ENCODE results near the gene C1orf167.

Gene C1orf167

GRCh38 chr1:11781297-11781696, 19.3 kb downstream of the C1orf167 start:
- Histone ChIP-seq H3K27me3 (ENCODE audit: control insufficient read depth, insufficient read depth, low read length) (no peaks in the 10 kb centered on the region), H3K4me3 (ENCODE audit: low read length) (no peak overlapping the region), H3K9ac (ENCODE audit: low read length) (no peak overlapping the region)

DNA sequence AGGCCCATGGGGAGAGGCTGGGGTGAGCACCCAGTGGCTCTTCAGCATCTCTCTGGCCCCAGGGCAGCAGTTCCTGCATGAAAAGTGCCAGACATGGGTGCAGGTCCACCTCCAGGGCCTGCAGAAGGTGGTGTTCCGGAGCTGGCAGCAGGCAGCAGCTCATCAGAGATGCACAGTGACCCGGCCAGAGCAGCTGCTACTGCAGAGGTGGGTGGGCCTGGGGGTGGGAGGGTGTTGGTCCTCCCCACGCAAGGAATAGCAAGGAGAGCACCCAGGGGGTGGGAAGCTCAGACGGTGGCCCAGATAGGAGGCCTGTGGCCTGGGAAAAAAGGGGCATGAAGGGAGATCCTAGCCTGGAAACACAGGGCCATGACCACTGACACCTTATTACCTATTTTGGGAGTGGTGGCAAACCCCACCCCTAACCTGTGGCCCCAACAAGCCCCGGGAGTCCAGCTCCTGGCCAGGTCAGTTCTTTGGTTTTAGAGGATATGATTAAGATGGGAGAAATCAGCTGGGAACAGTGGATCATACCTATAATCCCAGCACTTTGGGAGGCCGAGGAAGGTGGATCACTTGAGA, 20.2 kb downstream of the C1orf167 start:
- peaks cover 11% of the 10 kb centered on the region for H3K4me1 ChIP-seq (ENCODE audit: control insufficient read depth, low read depth, low read length)
- no peak overlapping the region for H3K27ac ChIP-seq (ENCODE audit: low read length)
- H3K4me3 ChIP-seq (ENCODE audit: low read length), result no peak overlapping the region
- no peaks in the 10 kb centered on the region for H3K27me3 ChIP-seq (ENCODE audit: control insufficient read depth, insufficient read depth, low read length)
- H3K9ac ChIP-seq (ENCODE audit: low read length), result no peak overlapping the region
- H3K9me3 ChIP-seq (ENCODE audit: control insufficient read depth, low read depth, low read length), result no peaks in the 10 kb centered on the region
- H3K36me3 ChIP-seq (ENCODE audit: control insufficient read depth, low read depth, low read length), result no peaks in the 10 kb centered on the region

More at GRCh38 chr1:11781297-11781696, 19.3 kb downstream of the C1orf167 start:
- no peak overlapping the region for H3K27ac ChIP-seq (ENCODE audit: low read length)
- no peaks in the 10 kb centered on the region for H3K9me3 ChIP-seq (ENCODE audit: control insufficient read depth, low read depth, low read length)
- peaks cover 4% of the 10 kb centered on the region for H3K4me1 ChIP-seq (ENCODE audit: control insufficient read depth, low read depth, low read length)
- H3K36me3 ChIP-seq (ENCODE audit: control insufficient read depth, low read depth, low read length), result no peaks in the 10 kb centered on the region

GRCh38 chr1:11783556-11783955, 21.6 kb downstream of the C1orf167 start:
- Histone ChIP-seq H3K27me3 (ENCODE audit: control insufficient read depth, insufficient read depth, low read length) (no peaks in the 10 kb centered on the region), H3K4me3 (ENCODE audit: low read length) (no peak overlapping the region), H3K36me3 (ENCODE audit: control insufficient read depth, low read depth, low read length) (no peaks in the 10 kb centered on the region), H3K4me1 (ENCODE audit: control insufficient read depth, low read depth, low read length) (peaks cover 18% of the 10 kb centered on the region), H3K27ac (ENCODE audit: low read length) (no peak overlapping the region), H3K9ac (ENCODE audit: low read length) (no peak overlapping the region), H3K9me3 (ENCODE audit: control insufficient read depth, low read depth, low read length) (no peaks in the 10 kb centered on the region)

DNA sequence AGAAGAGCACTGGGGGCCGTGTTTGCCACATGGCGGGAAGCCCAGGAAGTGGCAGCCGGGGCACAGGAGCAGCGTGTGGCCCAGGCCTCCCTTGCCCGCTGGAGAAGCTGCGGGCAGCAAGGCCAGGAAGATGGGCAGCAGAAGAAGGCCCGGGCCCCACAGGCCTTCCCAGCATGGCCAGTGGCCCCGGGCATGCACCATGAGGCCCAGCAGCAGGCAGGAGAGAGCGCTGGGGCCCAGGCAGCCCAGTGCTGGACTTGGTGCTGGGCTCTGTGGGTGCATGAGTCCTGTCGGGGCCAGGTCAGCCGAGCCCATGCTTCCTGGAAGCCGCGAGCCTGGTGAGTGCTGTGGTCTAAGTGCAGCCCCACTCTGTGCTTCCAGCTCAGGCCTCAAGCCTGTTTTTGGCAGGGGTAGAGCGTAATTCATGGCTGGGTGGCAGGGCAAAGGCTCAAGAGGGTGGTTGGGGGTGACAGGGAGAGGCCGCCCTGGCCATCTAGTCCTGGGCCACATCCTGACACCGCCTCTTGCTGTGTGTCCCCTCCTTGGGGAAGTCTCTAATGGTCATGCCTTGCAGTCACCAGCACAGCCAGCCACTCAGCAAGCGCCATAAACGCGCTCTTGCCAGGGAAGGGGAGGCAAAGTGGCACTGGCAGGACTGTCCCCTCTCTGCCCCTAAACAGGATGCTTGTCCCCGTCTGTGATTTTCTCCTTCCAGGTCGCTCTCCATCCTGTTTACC, 22.4 kb downstream of the C1orf167 start:
- H3K27me3 ChIP-seq (ENCODE audit: control insufficient read depth, insufficient read depth, low read length), result no peaks in the 10 kb centered on the region
- no peaks in the 10 kb centered on the region for H3K9me3 ChIP-seq (ENCODE audit: control insufficient read depth, low read depth, low read length)
- no peak overlapping the region for H3K4me3 ChIP-seq (ENCODE audit: low read length)
- no peak overlapping the region for H3K27ac ChIP-seq (ENCODE audit: low read length)
- H3K4me1 ChIP-seq (ENCODE audit: control insufficient read depth, low read depth, low read length), result peaks cover 18% of the 10 kb centered on the region
- H3K36me3 ChIP-seq (ENCODE audit: control insufficient read depth, low read depth, low read length), result no peaks in the 10 kb centered on the region
- peak overlapping the region; percentile 12 for H3K9ac ChIP-seq (ENCODE audit: low read length)

GRCh38 chr1:11784993-11785769, 23.2 kb downstream of the C1orf167 start:
- no peaks in the 10 kb centered on the region for H3K9me3 ChIP-seq (ENCODE audit: control insufficient read depth, low read depth, low read length)
- peaks cover 18% of the 10 kb centered on the region for H3K4me1 ChIP-seq (ENCODE audit: control insufficient read depth, low read depth, low read length)
- H3K36me3 ChIP-seq (ENCODE audit: control insufficient read depth, low read depth, low read length), result peaks cover 2% of the 10 kb centered on the region
- no peaks in the 10 kb centered on the region for H3K27me3 ChIP-seq (ENCODE audit: control insufficient read depth, insufficient read depth, low read length)
- no peak overlapping the region for H3K4me3 ChIP-seq (ENCODE audit: low read length)
- H3K27ac ChIP-seq (ENCODE audit: low read length), result no peak overlapping the region
- H3K9ac ChIP-seq (ENCODE audit: low read length), result peak overlapping the region; percentile 12

DNA sequence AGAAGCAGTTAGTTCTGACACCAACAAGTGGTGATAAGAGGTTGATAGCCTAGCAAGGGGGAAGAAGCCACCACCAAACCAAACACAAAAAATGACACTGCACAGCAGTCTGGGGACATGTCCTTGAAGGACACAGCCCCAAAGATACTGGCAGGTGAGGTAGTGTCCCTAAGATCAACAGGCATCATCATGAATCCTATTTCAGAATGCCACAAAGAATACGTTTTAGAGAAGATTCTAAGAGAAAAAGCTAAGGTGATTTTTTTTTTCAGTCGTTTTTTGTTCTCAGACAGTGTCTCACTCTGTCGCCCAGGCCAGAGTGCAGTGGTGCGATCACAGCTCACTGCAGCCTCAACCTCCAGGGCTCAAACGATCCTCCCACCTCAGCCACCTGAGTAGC, 24.2 kb downstream of the C1orf167 start:
- Histone ChIP-seq H3K27ac (ENCODE audit: low read length) (no peak overlapping the region), H3K9me3 (ENCODE audit: control insufficient read depth, low read depth, low read length) (no peaks in the 10 kb centered on the region), H3K9ac (ENCODE audit: low read length) (no peak overlapping the region), H3K4me3 (ENCODE audit: low read length) (no peak overlapping the region), H3K4me1 (ENCODE audit: control insufficient read depth, low read depth, low read length) (peaks cover 18% of the 10 kb centered on the region), H3K27me3 (ENCODE audit: control insufficient read depth, insufficient read depth, low read length) (no peaks in the 10 kb centered on the region), H3K36me3 (ENCODE audit: control insufficient read depth, low read depth, low read length) (peaks cover 11% of the 10 kb centered on the region)

DNA sequence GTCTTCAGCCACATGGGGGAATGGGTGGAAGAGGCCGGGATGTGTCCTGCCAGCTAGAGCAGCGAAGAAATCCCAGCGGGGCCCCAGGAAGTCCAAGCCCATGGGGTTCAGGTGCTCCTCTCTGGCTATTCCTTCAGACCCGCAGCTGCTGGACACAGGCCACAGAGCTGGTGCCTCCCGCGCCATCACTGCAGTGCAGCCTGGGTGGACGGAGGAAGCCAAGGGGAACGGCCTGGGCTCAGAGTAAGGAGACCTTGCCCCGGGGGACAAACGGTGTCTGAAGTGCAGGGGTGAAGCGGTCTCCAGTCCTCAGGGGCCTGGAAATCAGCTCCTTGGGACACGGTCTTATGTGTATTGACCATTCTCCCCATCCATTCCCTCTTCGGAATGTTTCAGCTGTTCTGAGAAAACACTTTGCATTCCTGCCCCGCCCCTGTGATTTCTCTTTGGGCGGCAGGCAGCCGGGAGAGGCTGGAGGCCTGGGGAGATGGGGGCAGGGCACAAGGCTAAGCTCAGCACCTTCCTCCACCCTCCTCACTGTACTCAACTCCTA, 25.3 kb downstream of the C1orf167 start:
- peaks cover 18% of the 10 kb centered on the region for H3K4me1 ChIP-seq (ENCODE audit: control insufficient read depth, low read depth, low read length)
- H3K27ac ChIP-seq (ENCODE audit: low read length), result no peak overlapping the region
- no peak overlapping the region for H3K4me3 ChIP-seq (ENCODE audit: low read length)
- no peak overlapping the region for H3K9ac ChIP-seq (ENCODE audit: low read length)
- H3K27me3 ChIP-seq (ENCODE audit: control insufficient read depth, insufficient read depth, low read length), result no peaks in the 10 kb centered on the region
- no peaks in the 10 kb centered on the region for H3K9me3 ChIP-seq (ENCODE audit: control insufficient read depth, low read depth, low read length)
- peaks cover 11% of the 10 kb centered on the region for H3K36me3 ChIP-seq (ENCODE audit: control insufficient read depth, low read depth, low read length)

DNA sequence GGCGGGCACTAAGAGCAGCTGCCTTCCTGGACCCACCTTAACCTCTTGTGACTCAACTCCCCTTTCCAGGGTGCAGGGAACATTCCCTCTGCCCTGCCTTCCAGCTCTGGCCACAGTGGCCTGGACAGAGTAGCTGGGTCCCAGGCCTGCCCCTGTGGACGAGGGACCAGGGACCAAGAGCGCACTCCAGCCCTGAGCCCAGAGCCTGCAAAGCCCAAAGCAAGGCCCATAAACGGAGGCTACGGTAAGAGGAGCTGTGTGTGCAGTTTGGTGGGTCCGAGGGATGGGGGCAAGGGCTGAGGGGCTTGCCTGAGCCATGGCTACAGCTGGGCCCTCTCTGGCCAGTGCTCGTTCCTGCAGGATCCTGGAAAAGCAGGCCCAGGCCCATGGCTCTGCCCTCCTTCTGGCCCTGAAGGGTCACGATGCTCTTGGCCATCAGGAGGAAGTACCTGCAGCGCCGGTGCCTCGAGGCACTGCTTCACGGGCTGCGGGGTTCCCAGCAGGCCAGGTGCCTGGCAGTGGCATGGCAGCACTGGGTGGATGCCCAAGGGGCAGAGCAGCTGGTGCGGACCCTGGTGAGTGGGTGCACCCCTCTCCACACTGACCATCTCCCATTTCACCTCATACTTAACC, 25.9 kb downstream of the C1orf167 start:
- no peaks in the 10 kb centered on the region for H3K9me3 ChIP-seq (ENCODE audit: control insufficient read depth, low read depth, low read length)
- peaks cover 11% of the 10 kb centered on the region for H3K36me3 ChIP-seq (ENCODE audit: control insufficient read depth, low read depth, low read length)
- H3K27ac ChIP-seq (ENCODE audit: low read length), result no peak overlapping the region
- H3K27me3 ChIP-seq (ENCODE audit: control insufficient read depth, insufficient read depth, low read length), result no peaks in the 10 kb centered on the region
- peaks cover 18% of the 10 kb centered on the region for H3K4me1 ChIP-seq (ENCODE audit: control insufficient read depth, low read depth, low read length)
- H3K9ac ChIP-seq (ENCODE audit: low read length), result no peak overlapping the region
- H3K4me3 ChIP-seq (ENCODE audit: low read length), result no peak overlapping the region

GRCh38 chr1:11788549-11789053, 26.6 kb downstream of the C1orf167 start:
- H3K36me3 ChIP-seq (ENCODE audit: control insufficient read depth, low read depth, low read length), result peaks cover 11% of the 10 kb centered on the region
- no peak overlapping the region for H3K27ac ChIP-seq (ENCODE audit: low read length)
- no peaks in the 10 kb centered on the region for H3K9me3 ChIP-seq (ENCODE audit: control insufficient read depth, low read depth, low read length)
- peaks cover 18% of the 10 kb centered on the region for H3K4me1 ChIP-seq (ENCODE audit: control insufficient read depth, low read depth, low read length)
- no peaks in the 10 kb centered on the region for H3K27me3 ChIP-seq (ENCODE audit: control insufficient read depth, insufficient read depth, low read length)
- no peak overlapping the region for H3K4me3 ChIP-seq (ENCODE audit: low read length)
- H3K9ac ChIP-seq (ENCODE audit: low read length), result no peak overlapping the region

DNA sequence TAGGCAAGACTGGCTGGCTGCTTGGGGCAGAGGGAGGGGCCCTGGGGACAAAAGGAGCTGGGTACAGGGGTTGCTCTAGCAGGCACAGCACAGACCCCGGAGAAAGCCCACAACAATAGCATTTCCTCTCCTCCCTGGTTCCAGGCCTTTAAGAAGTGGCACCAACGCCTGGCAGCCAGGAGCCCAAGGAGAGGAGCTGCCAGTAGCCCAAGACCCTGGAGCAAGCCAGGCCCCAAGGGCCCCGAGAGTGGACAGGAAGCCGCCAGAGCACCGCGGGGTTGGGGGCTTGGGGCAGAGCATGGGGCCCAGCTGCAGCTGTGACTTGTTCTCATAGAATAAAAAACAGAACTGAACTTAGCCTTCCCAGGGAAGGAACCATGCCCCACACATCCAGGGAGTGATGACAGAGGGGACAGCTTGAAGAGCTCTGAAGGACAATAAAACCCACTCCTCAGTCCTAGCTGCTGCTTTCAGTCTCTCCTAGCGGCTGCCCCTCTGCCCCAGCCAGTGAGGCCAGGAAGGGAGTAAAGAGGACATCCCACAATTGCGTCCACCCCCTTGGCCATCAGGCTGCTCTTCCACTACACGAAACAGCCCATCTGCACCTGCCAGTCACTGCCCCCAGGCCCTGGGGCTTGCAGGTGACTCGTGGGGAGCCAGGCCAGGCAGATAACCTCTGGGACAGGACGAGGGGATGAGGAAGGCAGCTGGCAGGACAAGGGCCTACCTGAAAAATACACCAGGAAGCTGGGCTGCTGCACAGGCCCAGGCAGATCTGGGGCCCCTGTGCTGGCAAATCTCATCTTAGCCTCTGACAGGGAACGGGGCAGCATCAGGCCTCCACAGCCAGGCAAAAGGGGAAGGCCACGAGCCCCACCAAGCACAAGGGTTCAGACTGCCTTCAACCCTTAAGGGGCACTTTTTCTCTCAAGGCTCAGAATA, 27.4 kb downstream of the C1orf167 start:
- Histone ChIP-seq H3K9me3 (ENCODE audit: control insufficient read depth, low read depth, low read length) (no peaks in the 10 kb centered on the region), H3K27ac (ENCODE audit: low read length) (no peak overlapping the region), H3K27me3 (ENCODE audit: control insufficient read depth, insufficient read depth, low read length) (no peaks in the 10 kb centered on the region), H3K4me1 (ENCODE audit: control insufficient read depth, low read depth, low read length) (peaks cover 18% of the 10 kb centered on the region), H3K9ac (ENCODE audit: low read length) (no peak overlapping the region), H3K36me3 (ENCODE audit: control insufficient read depth, low read depth, low read length) (peaks cover 11% of the 10 kb centered on the region), H3K4me3 (ENCODE audit: low read length) (no peak overlapping the region)

All from iPS-18a (cell line).